ENCODE data around the gene MYO1D. TPM values are rescaled to one million over a fixed set of nuclear protein-coding genes. Genes with fewer than 3 reads are reported as not detected.

Gene MYO1D
- total RNA-seq, 2 donors from 2014 or later: 21.4 to 48.3 TPM

GRCh38 chr17:32623196-32623595 lies 253.7 kb downstream of the MYO1D start:
- WGBS, 2 donors: 46 to 57% methylated on average over 2 of the region's 2 CpGs
- no peaks in the 10 kb centered on the region for H3K27me3 ChIP-seq
- intact Hi-C loops (cut with DNase I): no loop called here
- H3K36me3 ChIP-seq (replicated peaks in 1 of 2; ENCODE audit: insufficient read depth in 1 of 2, low read depth in 2 of 2): no peaks in the 10 kb centered on the region
- H3K4me1 ChIP-seq: peaks cover 14% of the 10 kb centered on the region
- TF ChIP-seq CTCF (IDR thresholded peaks at IDR 0.05) (no peak), POLR2A (IDR thresholded peaks at IDR 0.05) (no peak)
- H3K9me3 ChIP-seq: no peaks in the 10 kb centered on the region
- no peak overlapping the region for H3K4me3 ChIP-seq
- no peak for DNase-seq
- no peak for ATAC-seq
- H3K27ac ChIP-seq: no peak overlapping the region

GRCh38 chr17:32622540-32622939 lies 254.4 kb downstream of the MYO1D start:
- intact Hi-C loops (cut with DNase I): no loop called here
- no peak overlapping the region for H3K4me3 ChIP-seq
- H3K27me3 ChIP-seq: no peaks in the 10 kb centered on the region
- DNase-seq: no peak
- ATAC-seq: no peak
- TF ChIP-seq POLR2A (IDR thresholded peaks at IDR 0.05) (no peak), CTCF (IDR thresholded peaks at IDR 0.05) (no peak)
- H3K27ac ChIP-seq: no peak overlapping the region
- 71 to 74% methylated on average over 4 of the region's 4 CpGs for WGBS, 2 donors
- H3K4me1 ChIP-seq: peaks cover 7% of the 10 kb centered on the region
- H3K36me3 ChIP-seq (replicated peaks in 1 of 2; ENCODE audit: insufficient read depth in 1 of 2, low read depth in 2 of 2): no peaks in the 10 kb centered on the region
- no peaks in the 10 kb centered on the region for H3K9me3 ChIP-seq

GRCh38 chr17:32621612-32622312 lies 255.2 kb downstream of the MYO1D start:
- H3K36me3 ChIP-seq (replicated peaks in 1 of 2; ENCODE audit: insufficient read depth in 1 of 2, low read depth in 2 of 2): no peaks in the 10 kb centered on the region
- H3K9me3 ChIP-seq: no peaks in the 10 kb centered on the region
- TF ChIP-seq CTCF (IDR thresholded peaks at IDR 0.05): no peak
- TF ChIP-seq POLR2A (IDR thresholded peaks at IDR 0.05): no peak
- 88 to 89% methylated on average over 3 of the region's 3 CpGs for WGBS, 2 donors
- DNase-seq (no peak), ATAC-seq (no peak)
- intact Hi-C loops (cut with DNase I): no loop called here
- peaks cover 6% of the 10 kb centered on the region for H3K4me1 ChIP-seq
- H3K27ac ChIP-seq: no peak overlapping the region
- no peak overlapping the region for H3K4me3 ChIP-seq
- H3K27me3 ChIP-seq: no peaks in the 10 kb centered on the region

- TF ChIP-seq CTCF (IDR thresholded peaks at IDR 0.05) (no peak), POLR2A (IDR thresholded peaks at IDR 0.05) (no peak)
- DNase-seq (no peak), ATAC-seq (no peak)
- WGBS, 2 donors: 84 to 89% methylated on average over 3 of the region's 3 CpGs
- intact Hi-C loops (cut with DNase I): no loop called here
- H3K27me3 ChIP-seq: no peaks in the 10 kb centered on the region
- H3K9me3 ChIP-seq: no peaks in the 10 kb centered on the region
- H3K36me3 ChIP-seq (replicated peaks in 1 of 2; ENCODE audit: insufficient read depth in 1 of 2, low read depth in 2 of 2): no peaks in the 10 kb centered on the region
- H3K4me3 ChIP-seq: no peak overlapping the region
- no peak overlapping the region for H3K27ac ChIP-seq
- no peaks in the 10 kb centered on the region for H3K4me1 ChIP-seq
These were observed 261.6 kb downstream of the MYO1D start for GRCh38 chr17:32615326-32615725.

GRCh38 chr17:32610943-32611342 lies 266.0 kb downstream of the MYO1D start:
- 95 to 97% methylated on average over 6 of the region's 6 CpGs for WGBS, 2 donors
- no peaks in the 10 kb centered on the region for H3K27me3 ChIP-seq

More at GRCh38 chr17:32610943-32611342, 266.0 kb downstream of the MYO1D start:
- Histone ChIP-seq H3K27ac (no peak overlapping the region), H3K9me3 (no peaks in the 10 kb centered on the region), H3K4me3 (no peak overlapping the region), H3K4me1 (no peaks in the 10 kb centered on the region), H3K36me3 (replicated peaks in 1 of 2; ENCODE audit: insufficient read depth in 1 of 2, low read depth in 2 of 2) (no peaks in the 10 kb centered on the region)
- no peak for DNase-seq
- intact Hi-C loops (cut with DNase I): no loop called here
- ATAC-seq: no peak
- no peak for TF ChIP-seq POLR2A (IDR thresholded peaks at IDR 0.05)
- no peak for TF ChIP-seq CTCF (IDR thresholded peaks at IDR 0.05)

Data from body of pancreas (tissue), 4 donors.